ENCODE results near the gene GPD1. TPM values are rescaled to one million over a fixed set of nuclear protein-coding genes. Genes with fewer than 3 reads are reported as not detected.

GPD1 gene
- total RNA-seq, 1 experiment from 2014 or later, result 1.6 TPM

DNA sequence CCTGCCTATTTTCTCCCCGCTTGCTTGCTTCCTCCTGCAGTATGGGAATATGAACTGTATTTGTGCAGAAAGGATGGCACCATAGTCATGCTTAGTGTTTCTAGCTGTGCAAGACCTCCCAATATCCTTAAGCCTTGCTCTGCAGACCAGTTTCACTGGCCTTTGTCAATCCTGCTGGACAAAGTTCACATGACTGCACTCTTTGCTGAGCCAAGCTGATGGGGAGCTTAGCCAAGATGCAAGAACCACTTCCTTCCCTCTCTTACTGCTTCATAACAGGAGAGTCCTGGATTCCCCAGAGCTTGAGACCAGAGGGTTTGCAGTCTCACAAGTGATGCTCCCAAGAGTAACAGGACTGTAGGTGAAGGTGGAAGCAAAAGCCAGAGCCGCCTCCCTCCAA lies 42.6 kb upstream of the GPD1 start:
- no peaks in the 10 kb centered on the region for H4K20me1 ChIP-seq (ENCODE audit: insufficient read depth)
- H3K36me3 ChIP-seq (ENCODE audit: control insufficient read depth in 1 of 2, insufficient read depth in 2 of 2, low read length in 2 of 2), result peaks cover 2 to 23% of the 10 kb centered on the region in 2 experiments; a peak in 2 of 4 replicates
- H3K27me3 ChIP-seq (ENCODE audit: insufficient read depth, low read length), result no peaks in the 10 kb centered on the region
- no peak overlapping the region for H3K9ac ChIP-seq (ENCODE audit: low read length)
- H3K4me3 ChIP-seq (replicated peaks in 1 of 2; ENCODE audit: low read depth in 1 of 2, low read length in 2 of 2), result no peak overlapping the region
- intact Hi-C loops (cut with micrococcal nuclease), result no loop called here
- ChIA-PET POLR2A (no interaction called here), CTCF (no interaction called here), RAD21 (ENCODE audit: low non-redundant PET in 1 of 2, low total read pairs in 2 of 2, uncharacterized antibody in 2 of 2, unreplicated experiment in 2 of 2) (no interaction called here)
- no peak overlapping the region for H3K27ac ChIP-seq (ENCODE audit: low read depth, low read length)
- BruUV-seq (replicated peaks), result no TSS peak
- H3K4me2 ChIP-seq (ENCODE audit: low read length), result no peak overlapping the region
- H3K4me1 ChIP-seq (ENCODE audit: control insufficient read depth in 1 of 2, insufficient read depth in 2 of 2, low read length in 2 of 2), result peaks cover 9 to 23% of the 10 kb centered on the region in 2 experiments; a peak in 3 of 4 replicates
- ATAC-seq (no peak), DNase-seq (ENCODE audit: low read depth, low spot score) (no peak)
- H3K9me2 ChIP-seq (ENCODE audit: insufficient read depth), result no peaks in the 10 kb centered on the region
- no peak overlapping the region for H2AFZ ChIP-seq (ENCODE audit: low read depth, low read length, poor library complexity, severe bottlenecking)
- no peaks in the 10 kb centered on the region for H3K9me3 ChIP-seq (ENCODE audit: control insufficient read depth in 1 of 2, insufficient read depth in 1 of 2, low read depth in 1 of 2, low read length in 2 of 2)
- TF ChIP-seq EGR1 (IDR thresholded peaks at IDR 0.05; ENCODE audit: low read depth) (no peak), SP1 (IDR thresholded peaks at IDR 0.05; ENCODE audit: low read depth) (no peak), CBX3 (IDR thresholded peaks at IDR 0.05; ENCODE audit: low read depth) (no peak), ZBTB33 (IDR thresholded peaks at IDR 0.05; ENCODE audit: extremely low read depth, insufficient replicate concordance, low read length) (no peak), REST (IDR thresholded peaks at IDR 0.05; ENCODE audit: low read depth) (no peak), EZH2phosphoT487 (IDR thresholded peaks at IDR 0.05; ENCODE audit: borderline replicate concordance) (no peak), ZNF274 (IDR thresholded peaks at IDR 0.05; ENCODE audit: low read depth, low read length) (no peak), CEBPB (IDR thresholded peaks at IDR 0.05; ENCODE audit: low read depth) (no peak), SIN3A (IDR thresholded peaks at IDR 0.05; ENCODE audit: low read depth) (no peak), POLR2A (IDR thresholded peaks at IDR 0.05; ENCODE audit: borderline replicate concordance, extremely low read depth, insufficient read depth, insufficient read length) (no peak), POLR2AphosphoS5 (IDR thresholded peaks at IDR 0.05; ENCODE audit: low read depth, low read length) (no peak), TCF7L2 (IDR thresholded peaks at IDR 0.05; ENCODE audit: borderline replicate concordance, extremely low read depth, insufficient read depth, insufficient read length) (no peak)
- TF ChIP-seq, protein P1, sequence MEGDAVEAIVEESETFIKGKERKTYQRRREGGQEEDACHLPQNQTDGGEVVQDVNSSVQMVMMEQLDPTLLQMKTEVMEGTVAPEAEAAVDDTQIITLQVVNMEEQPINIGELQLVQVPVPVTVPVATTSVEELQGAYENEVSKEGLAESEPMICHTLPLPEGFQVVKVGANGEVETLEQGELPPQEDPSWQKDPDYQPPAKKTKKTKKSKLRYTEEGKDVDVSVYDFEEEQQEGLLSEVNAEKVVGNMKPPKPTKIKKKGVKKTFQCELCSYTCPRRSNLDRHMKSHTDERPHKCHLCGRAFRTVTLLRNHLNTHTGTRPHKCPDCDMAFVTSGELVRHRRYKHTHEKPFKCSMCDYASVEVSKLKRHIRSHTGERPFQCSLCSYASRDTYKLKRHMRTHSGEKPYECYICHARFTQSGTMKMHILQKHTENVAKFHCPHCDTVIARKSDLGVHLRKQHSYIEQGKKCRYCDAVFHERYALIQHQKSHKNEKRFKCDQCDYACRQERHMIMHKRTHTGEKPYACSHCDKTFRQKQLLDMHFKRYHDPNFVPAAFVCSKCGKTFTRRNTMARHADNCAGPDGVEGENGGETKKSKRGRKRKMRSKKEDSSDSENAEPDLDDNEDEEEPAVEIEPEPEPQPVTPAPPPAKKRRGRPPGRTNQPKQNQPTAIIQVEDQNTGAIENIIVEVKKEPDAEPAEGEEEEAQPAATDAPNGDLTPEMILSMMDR (IDR thresholded peaks at IDR 0.05 in 2 of 3, conservative IDR thresholded peaks at IDR 0.05 in 1 of 3; ENCODE audit: borderline replicate concordance in 1 of 3, insufficient read depth in 1 of 3, low read depth in 2 of 3, low read length in 2 of 3), result no peak
- TF ChIP-seq, protein P2, sequence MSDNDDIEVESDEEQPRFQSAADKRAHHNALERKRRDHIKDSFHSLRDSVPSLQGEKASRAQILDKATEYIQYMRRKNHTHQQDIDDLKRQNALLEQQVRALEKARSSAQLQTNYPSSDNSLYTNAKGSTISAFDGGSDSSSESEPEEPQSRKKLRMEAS (IDR thresholded peaks at IDR 0.05), result no peak
- no peaks in the 10 kb centered on the region for H3K79me2 ChIP-seq (ENCODE audit: insufficient read depth, low read length)

All from HCT116 (cell line).